NCI-H345 (cell line): ENCODE results near the gene KLHL40.

Experiments used
- DNase-seq: peaks from one replicate; lab custom pipeline; 2025; lab: John Stamatoyannopoulos, UW

KLHL40 gene

DNA sequence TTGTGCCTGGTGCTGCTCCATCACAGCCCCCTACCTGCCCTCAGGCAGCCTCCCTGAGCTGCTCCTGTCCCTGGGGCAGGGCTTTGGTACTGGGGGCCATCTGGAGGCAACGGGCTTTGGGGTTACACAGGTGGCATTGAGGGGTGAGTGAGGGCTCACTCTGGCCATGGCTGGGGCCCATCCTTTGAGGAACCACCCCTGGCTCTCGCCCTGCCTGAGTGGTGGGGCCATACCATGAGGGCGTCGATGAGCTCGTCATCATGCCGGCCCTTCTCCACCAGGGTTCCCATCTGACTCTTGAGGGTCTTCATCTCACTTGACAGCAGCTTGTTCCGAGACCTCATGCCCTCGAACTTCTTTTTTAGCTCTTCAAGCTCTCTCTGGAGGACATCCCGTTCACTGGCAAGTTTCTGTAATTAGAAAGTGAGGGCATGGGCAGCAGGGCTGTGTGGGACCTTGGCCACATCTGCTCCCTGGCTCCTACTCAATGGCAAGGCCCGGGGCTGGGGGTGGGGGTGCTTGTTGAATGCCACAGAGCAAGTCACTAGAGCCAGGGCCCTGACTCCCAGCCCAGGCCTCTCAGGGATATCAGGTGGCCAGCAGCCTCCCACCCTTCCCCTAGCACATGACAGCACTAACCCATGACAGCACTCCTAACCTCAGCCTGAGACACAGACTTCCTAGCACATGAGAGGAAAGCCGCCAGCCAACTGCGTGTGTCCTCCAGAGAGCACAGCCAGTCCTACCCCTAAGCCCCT, 54.2 kb downstream of the KLHL40 start:
- DNase-seq = no peak

DNA sequence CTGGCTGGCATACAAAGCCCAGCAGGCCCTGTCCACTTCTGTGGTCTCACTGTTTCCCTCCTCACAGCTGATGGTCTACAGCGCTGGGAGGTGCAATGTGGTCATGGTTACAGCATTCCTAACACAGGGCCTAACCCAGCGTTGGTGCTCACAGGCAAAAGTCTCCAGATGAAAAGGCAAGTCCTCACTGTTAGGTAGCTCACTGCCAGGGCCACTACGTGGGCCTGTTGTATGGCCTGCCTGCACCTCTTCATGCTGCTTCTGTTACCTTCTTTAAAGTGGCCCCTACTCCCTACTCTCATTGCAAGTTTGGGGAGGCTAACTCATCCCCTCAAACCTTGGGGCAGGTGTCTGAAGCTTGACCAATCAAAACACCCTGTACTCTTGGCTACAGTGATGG, 56.5 kb downstream of the KLHL40 start:
- DNase-seq = no peak
